ENCODE data around the gene LDLRAD4.

The LDLRAD4 gene

GRCh38 chr18:13223311-13224143 lies 5.0 kb downstream of the LDLRAD4 start:
- TF ChIP-seq EP300 (IDR thresholded peaks at IDR 0.05; ENCODE audit: borderline replicate concordance) (no peak), CREB1 (IDR thresholded peaks at IDR 0.05; ENCODE audit: low read depth) (no peak), FOXM1 (IDR thresholded peaks at IDR 0.05; ENCODE audit: borderline replicate concordance, low read depth) (no peak), TAF1 (IDR thresholded peaks at IDR 0.05; ENCODE audit: low read depth) (no peak), MAX (IDR thresholded peaks at IDR 0.05) (no peak), REST (IDR thresholded peaks at IDR 0.05; ENCODE audit: low read depth) (no peak), TCF12 (IDR thresholded peaks at IDR 0.05; ENCODE audit: low read depth) (no peak), ZBTB7A (IDR thresholded peaks at IDR 0.05; ENCODE audit: low read depth) (no peak), CEBPB (IDR thresholded peaks at IDR 0.05) (no peak), USF1 (IDR thresholded peaks at IDR 0.05) (no peak), EGR1 (IDR thresholded peaks at IDR 0.05) (no peak), NFIC (IDR thresholded peaks at IDR 0.05) (no peak), TEAD4 (IDR thresholded peaks at IDR 0.05) (no peak), RAD21 (IDR thresholded peaks at IDR 0.05; ENCODE audit: low read depth) (no peak), YY1 (IDR thresholded peaks at IDR 0.05; ENCODE audit: low read depth) (no peak)

- TF ChIP-seq CEBPB (IDR thresholded peaks at IDR 0.05) (no peak), TEAD4 (IDR thresholded peaks at IDR 0.05) (no peak), CREB1 (IDR thresholded peaks at IDR 0.05; ENCODE audit: low read depth) (no peak), EP300 (IDR thresholded peaks at IDR 0.05; ENCODE audit: borderline replicate concordance) (no peak), FOXM1 (IDR thresholded peaks at IDR 0.05; ENCODE audit: borderline replicate concordance, low read depth) (no peak), MAX (IDR thresholded peaks at IDR 0.05) (no peak), TCF12 (IDR thresholded peaks at IDR 0.05; ENCODE audit: low read depth) (no peak), RAD21 (IDR thresholded peaks at IDR 0.05; ENCODE audit: low read depth) (no peak), ZBTB7A (IDR thresholded peaks at IDR 0.05; ENCODE audit: low read depth) (no peak), NFIC (IDR thresholded peaks at IDR 0.05) (no peak)
These were observed 6.7 kb downstream of the LDLRAD4 start for GRCh38 chr18:13225261-13225660.

GRCh38 chr18:13226533-13227144 lies 8.1 kb downstream of the LDLRAD4 start:
- TF ChIP-seq REST (IDR thresholded peaks at IDR 0.05; ENCODE audit: low read depth) (peak; percentile 52; the same call in 1 of the 2 replicates), FOXM1 (IDR thresholded peaks at IDR 0.05; ENCODE audit: borderline replicate concordance, low read depth) (no peak)

- TF ChIP-seq TEAD4 (IDR thresholded peaks at IDR 0.05) (no peak), FOXM1 (IDR thresholded peaks at IDR 0.05; ENCODE audit: borderline replicate concordance, low read depth) (no peak), EGR1 (IDR thresholded peaks at IDR 0.05) (no peak), RAD21 (IDR thresholded peaks at IDR 0.05; ENCODE audit: low read depth) (no peak), ZBTB7A (IDR thresholded peaks at IDR 0.05; ENCODE audit: low read depth) (no peak), CREB1 (IDR thresholded peaks at IDR 0.05; ENCODE audit: low read depth) (no peak)
These were observed 9.3 kb downstream of the LDLRAD4 start for GRCh38 chr18:13227910-13228309.

GRCh38 chr18:13229001-13229671 lies 10.6 kb downstream of the LDLRAD4 start:
- TF ChIP-seq EGR1 (IDR thresholded peaks at IDR 0.05) (no peak), NFIC (IDR thresholded peaks at IDR 0.05) (no peak), FOXM1 (IDR thresholded peaks at IDR 0.05; ENCODE audit: borderline replicate concordance, low read depth) (no peak), REST (IDR thresholded peaks at IDR 0.05; ENCODE audit: low read depth) (no peak), YY1 (IDR thresholded peaks at IDR 0.05; ENCODE audit: low read depth) (no peak), TEAD4 (IDR thresholded peaks at IDR 0.05) (no peak), USF1 (IDR thresholded peaks at IDR 0.05) (no peak), TCF12 (IDR thresholded peaks at IDR 0.05; ENCODE audit: low read depth) (no peak), EP300 (IDR thresholded peaks at IDR 0.05; ENCODE audit: borderline replicate concordance) (no peak)
